OCI-LY3 (cell line): ENCODE measurements around the gene MTHFD2L.

Source experiments
- EZH2phosphoT487 ChIP-seq: fragments of 200-600 bp; shearing (Covaris generic); IDR thresholded peaks from 2 replicates; pipeline ENCODE4 v1.6.1; 2018; ENCODE audit warnings: antibody characterized with exemption, mixed run types, low read depth
- TF ChIP-seq, protein P1 (sequence below): fragments of 200-600, 300-600 bp; sonication (generic); IDR thresholded peaks from 2 replicates; pipeline ENCODE4 v1.5.1; 2014; ENCODE audit warnings: antibody characterized with exemption, low read length, low read depth

GRCh38 chr4:74114234-74114633 lies 43.7 kb upstream of the MTHFD2L start:
- TF ChIP-seq, protein P1, sequence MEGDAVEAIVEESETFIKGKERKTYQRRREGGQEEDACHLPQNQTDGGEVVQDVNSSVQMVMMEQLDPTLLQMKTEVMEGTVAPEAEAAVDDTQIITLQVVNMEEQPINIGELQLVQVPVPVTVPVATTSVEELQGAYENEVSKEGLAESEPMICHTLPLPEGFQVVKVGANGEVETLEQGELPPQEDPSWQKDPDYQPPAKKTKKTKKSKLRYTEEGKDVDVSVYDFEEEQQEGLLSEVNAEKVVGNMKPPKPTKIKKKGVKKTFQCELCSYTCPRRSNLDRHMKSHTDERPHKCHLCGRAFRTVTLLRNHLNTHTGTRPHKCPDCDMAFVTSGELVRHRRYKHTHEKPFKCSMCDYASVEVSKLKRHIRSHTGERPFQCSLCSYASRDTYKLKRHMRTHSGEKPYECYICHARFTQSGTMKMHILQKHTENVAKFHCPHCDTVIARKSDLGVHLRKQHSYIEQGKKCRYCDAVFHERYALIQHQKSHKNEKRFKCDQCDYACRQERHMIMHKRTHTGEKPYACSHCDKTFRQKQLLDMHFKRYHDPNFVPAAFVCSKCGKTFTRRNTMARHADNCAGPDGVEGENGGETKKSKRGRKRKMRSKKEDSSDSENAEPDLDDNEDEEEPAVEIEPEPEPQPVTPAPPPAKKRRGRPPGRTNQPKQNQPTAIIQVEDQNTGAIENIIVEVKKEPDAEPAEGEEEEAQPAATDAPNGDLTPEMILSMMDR: no peak
- no peak for TF ChIP-seq EZH2phosphoT487
